A549 treated with dexamethasone at 1 μM for 4 hours (cell line): Measurements from ENCODE around the gene GMDS. TPM values are rescaled to one million over a fixed set of nuclear protein-coding genes. Genes with fewer than 3 reads are reported as not detected.

Experiments
- total RNA-seq: library from RNA; stranded (reverse); fragments of 200-300 nt; extraction: Qiagen RNA extraction; gene quantifications from 5 replicates; pipeline ENCODE4 v1.2.3, GENCODE V29; 2022

GMDS gene
- total RNA-seq, result 8.8 to 10.2 TPM (median 9.4 TPM) in 5 replicates

GRCh38 chr6:2245103-2245876 lies at the start of gene GMDS:
GMDS (minus strand) TSS chr6:2245605.

GRCh38 chr6:1609648-1610496 lies 635.5 kb downstream of the GMDS start, which contains the start of gene FOXC1:
FOXC1 (plus strand) TSS chr6:1609915; CDS start chr6:1610446, 531 bp downstream.

